ENCODE data around the gene SEMA5B. TPM values are rescaled to one million over a fixed set of nuclear protein-coding genes. Genes with fewer than 3 reads are reported as not detected.

SEMA5B gene
- total RNA-seq, 1 experiment from 2014 or later = 9.4 TPM

DNA sequence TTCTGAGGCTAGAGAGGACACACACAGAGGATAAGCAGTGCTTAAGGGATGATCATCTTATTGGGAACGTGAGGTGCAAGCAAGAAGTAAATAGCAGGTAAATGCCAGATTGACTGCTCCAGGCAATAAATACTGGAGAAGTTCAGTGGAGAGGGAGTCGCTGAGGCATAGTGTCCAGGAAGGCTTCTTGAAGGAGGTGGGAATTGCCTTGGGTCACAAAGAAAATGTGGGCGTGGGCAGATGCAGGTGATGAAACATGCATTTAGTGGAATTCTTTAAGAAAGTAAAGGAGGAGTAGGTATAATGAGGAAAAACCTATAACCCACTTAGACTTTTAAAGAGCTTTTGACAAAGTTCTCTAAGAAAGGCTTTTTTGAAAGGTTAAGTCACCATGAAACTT lies 7.4 kb upstream of the SEMA5B start:
- Mint-ChIP-seq H3K4me1 (peaks cover 6 to 8% of the 10 kb centered on the region in 2 experiments), H3K27ac (no peak overlapping the region), H3K4me3 (no peak overlapping the region), H3K9me3 (no peaks in the 10 kb centered on the region), H3K36me3 (ENCODE audit: insufficient read depth in 1 of 3, low read depth in 3 of 3) (no peaks in the 10 kb centered on the region), H3K27me3 (ENCODE audit: low read depth) (peaks cover 17% of the 10 kb centered on the region)
- Histone ChIP-seq H4K8ac (replicated peaks; ENCODE audit: insufficient read length, low read depth, low read length) (no peak overlapping the region), H2AK5ac (ENCODE audit: insufficient read length, low read length) (no peak overlapping the region), H3K27ac (ENCODE audit: insufficient read length, low read depth, low read length) (no peak overlapping the region), H3K23me2 (ENCODE audit: insufficient read length, low read depth, low read length, poor library complexity, severe bottlenecking) (no peaks in the 10 kb centered on the region), H3K79me2 (ENCODE audit: insufficient read depth, low read length) (no peaks in the 10 kb centered on the region), H3K4me1 (ENCODE audit: insufficient read depth, low read length) (peaks cover 2% of the 10 kb centered on the region; the same call in 1 of the 2 replicates), H2BK5ac (ENCODE audit: insufficient read length, low read length) (no peak overlapping the region), H2BK12ac (ENCODE audit: insufficient read length, low read depth, low read length) (no peak overlapping the region), H3K14ac (ENCODE audit: insufficient read depth, low read length) (no peak overlapping the region), H3K56ac (ENCODE audit: insufficient read length, low read depth, low read length) (no peak overlapping the region), H4K91ac (ENCODE audit: insufficient read length, low read depth, low read length) (no peak overlapping the region), H2BK20ac (ENCODE audit: low read depth, low read length, poor library complexity, severe bottlenecking) (no peak overlapping the region), H3K18ac (ENCODE audit: insufficient read length, low read depth, low read length) (no peak overlapping the region), H3K9me3 (ENCODE audit: control insufficient read depth, low read depth, low read length) (no peaks in the 10 kb centered on the region), H3K4ac (ENCODE audit: low read depth, low read length) (no peak overlapping the region), H3K27me3 (ENCODE audit: insufficient read depth, low read length) (peaks cover 4% of the 10 kb centered on the region), H3K9ac (ENCODE audit: extremely low read depth, insufficient read length, low read length) (no peak overlapping the region), H3K79me1 (ENCODE audit: insufficient read depth, low read depth, low read length, poor library complexity, severe bottlenecking) (no peaks in the 10 kb centered on the region), H4K20me1 (ENCODE audit: control insufficient read depth, insufficient read depth, insufficient read length) (no peaks in the 10 kb centered on the region), H2BK15ac (ENCODE audit: low read depth, low read length) (no peak overlapping the region), H3K4me2 (ENCODE audit: insufficient read depth, insufficient read length, low read length) (no peak overlapping the region), H3T11ph (ENCODE audit: low read length) (no peak overlapping the region), H2AFZ (ENCODE audit: low read length) (no peak overlapping the region), H3K23ac (ENCODE audit: insufficient read length, low read depth, low read length) (no peak overlapping the region), H2BK120ac (ENCODE audit: low read depth, low read length, poor library complexity, severe bottlenecking) (no peak overlapping the region), H4K5ac (ENCODE audit: insufficient read length, low read depth, low read length) (no peak overlapping the region)
- TF ChIP-seq, protein P1, sequence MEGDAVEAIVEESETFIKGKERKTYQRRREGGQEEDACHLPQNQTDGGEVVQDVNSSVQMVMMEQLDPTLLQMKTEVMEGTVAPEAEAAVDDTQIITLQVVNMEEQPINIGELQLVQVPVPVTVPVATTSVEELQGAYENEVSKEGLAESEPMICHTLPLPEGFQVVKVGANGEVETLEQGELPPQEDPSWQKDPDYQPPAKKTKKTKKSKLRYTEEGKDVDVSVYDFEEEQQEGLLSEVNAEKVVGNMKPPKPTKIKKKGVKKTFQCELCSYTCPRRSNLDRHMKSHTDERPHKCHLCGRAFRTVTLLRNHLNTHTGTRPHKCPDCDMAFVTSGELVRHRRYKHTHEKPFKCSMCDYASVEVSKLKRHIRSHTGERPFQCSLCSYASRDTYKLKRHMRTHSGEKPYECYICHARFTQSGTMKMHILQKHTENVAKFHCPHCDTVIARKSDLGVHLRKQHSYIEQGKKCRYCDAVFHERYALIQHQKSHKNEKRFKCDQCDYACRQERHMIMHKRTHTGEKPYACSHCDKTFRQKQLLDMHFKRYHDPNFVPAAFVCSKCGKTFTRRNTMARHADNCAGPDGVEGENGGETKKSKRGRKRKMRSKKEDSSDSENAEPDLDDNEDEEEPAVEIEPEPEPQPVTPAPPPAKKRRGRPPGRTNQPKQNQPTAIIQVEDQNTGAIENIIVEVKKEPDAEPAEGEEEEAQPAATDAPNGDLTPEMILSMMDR (conservative IDR thresholded peaks at IDR 0.05) = no peak
- DNase-seq = no peak
- no CpG with 5 or more reads among the region's 3 CpGs for WGBS (ENCODE audit: extremely low coverage, insufficient read length, low lambda C conversion rate)

All from H9 (cell line).